ENCODE results near the gene MGAT4B.

Gene MGAT4B

GRCh38 chr5:179783128-179783527 is 23.5 kb downstream of the MGAT4B start:
- DNase-seq (ENCODE audit: low read depth, low spot score), result no peak
- no peak for TF ChIP-seq CTCF (IDR thresholded peaks at IDR 0.05; ENCODE audit: low read depth, low read length)
- in situ Hi-C loops (cut with HindIII; ENCODE audit: low sequenced_read_pairs), result no loop called here

GRCh38 chr5:179781846-179782245 is 24.8 kb downstream of the MGAT4B start:
- TF ChIP-seq CTCF (IDR thresholded peaks at IDR 0.05; ENCODE audit: low read depth, low read length), result no peak
- in situ Hi-C loops (cut with HindIII; ENCODE audit: low sequenced_read_pairs), result no loop called here
- DNase-seq (ENCODE audit: low read depth, low spot score), result no peak
- no peak overlapping the region for H3K4me3 ChIP-seq (ENCODE audit: low read depth, low read length)

More at GRCh38 chr5:179783128-179783527, 23.5 kb downstream of the MGAT4B start:
- no peak overlapping the region for H3K4me3 ChIP-seq (ENCODE audit: low read depth, low read length)

GRCh38 chr5:179780362-179780761 is 26.3 kb downstream of the MGAT4B start:
- no peak for TF ChIP-seq CTCF (IDR thresholded peaks at IDR 0.05; ENCODE audit: low read depth, low read length)
- H3K4me3 ChIP-seq (ENCODE audit: low read depth, low read length), result no peak overlapping the region
- no peak for DNase-seq (ENCODE audit: low read depth, low spot score)
- in situ Hi-C loops (cut with HindIII; ENCODE audit: low sequenced_read_pairs), result no loop called here

GRCh38 chr5:179779826-179780225 is 26.8 kb downstream of the MGAT4B start:
- no peak for DNase-seq (ENCODE audit: low read depth, low spot score)
- in situ Hi-C loops (cut with HindIII; ENCODE audit: low sequenced_read_pairs), result no loop called here
- TF ChIP-seq CTCF (IDR thresholded peaks at IDR 0.05; ENCODE audit: low read depth, low read length), result no peak

GRCh38 chr5:179778591-179778990 is 28.1 kb downstream of the MGAT4B start:
- in situ Hi-C loops (cut with HindIII; ENCODE audit: low sequenced_read_pairs), result no loop called here
- no peak for TF ChIP-seq CTCF (IDR thresholded peaks at IDR 0.05; ENCODE audit: low read depth, low read length)
- no peak overlapping the region for H3K4me3 ChIP-seq (ENCODE audit: low read depth, low read length)
- no peak for DNase-seq (ENCODE audit: low read depth, low spot score)

More at GRCh38 chr5:179779826-179780225, 26.8 kb downstream of the MGAT4B start:
- no peak overlapping the region for H3K4me3 ChIP-seq (ENCODE audit: low read depth, low read length)

- DNase-seq (ENCODE audit: low read depth, low spot score), result no peak
- in situ Hi-C loops (cut with HindIII; ENCODE audit: low sequenced_read_pairs), result no loop called here
- TF ChIP-seq CTCF (IDR thresholded peaks at IDR 0.05; ENCODE audit: low read depth, low read length), result no peak
- no peak overlapping the region for H3K4me3 ChIP-seq (ENCODE audit: low read depth, low read length)
These were observed 28.8 kb downstream of the MGAT4B start for GRCh38 chr5:179777909-179778308.

GRCh38 chr5:179777456-179777855 is 29.2 kb downstream of the MGAT4B start:
- DNase-seq (ENCODE audit: low read depth, low spot score), result no peak
- in situ Hi-C loops (cut with HindIII; ENCODE audit: low sequenced_read_pairs), result no loop called here
- TF ChIP-seq CTCF (IDR thresholded peaks at IDR 0.05; ENCODE audit: low read depth, low read length), result no peak
- H3K4me3 ChIP-seq (ENCODE audit: low read depth, low read length), result no peak overlapping the region
